ENCODE measurements around the gene PIGU. TPM values are rescaled to one million over a fixed set of nuclear protein-coding genes. Genes with fewer than 3 reads are reported as not detected.
"Not testable (repeated sequence)": the region's sequence is repeated elsewhere in the genome, so short reads cannot be mapped to it uniquely, and the experiment has no call there.

Gene PIGU
- total RNA-seq, 1 donor from 2014 or later, result 24.4 TPM

- DNase-seq (ENCODE audit: low read depth), result no peak
Measured at GRCh38 chr20:34663213-34663943, 13.5 kb downstream of the PIGU start.

GRCh38 chr20:34661811-34662210, 15.1 kb downstream of the PIGU start:
- DNase-seq (ENCODE audit: low read depth), result not testable (repeated sequence)

GRCh38 chr20:34658654-34659053, 18.2 kb downstream of the PIGU start:
- DNase-seq (ENCODE audit: low read depth), result not testable (repeated sequence)

GRCh38 chr20:34654207-34654744, 22.6 kb downstream of the PIGU start:
- DNase-seq (ENCODE audit: low read depth), result no peak

- no peak for DNase-seq (ENCODE audit: low read depth)
Measured at GRCh38 chr20:34651200-34651599, 25.7 kb downstream of the PIGU start.

GRCh38 chr20:34647737-34648136, 29.2 kb downstream of the PIGU start:
- DNase-seq (ENCODE audit: low read depth), result no peak

GRCh38 chr20:34644951-34645350, 31.9 kb downstream of the PIGU start:
- DNase-seq (ENCODE audit: low read depth), result no peak

GRCh38 chr20:34644345-34644744, 32.5 kb downstream of the PIGU start:
- no peak for DNase-seq (ENCODE audit: low read depth)

GRCh38 chr20:34643928-34644327, 33.0 kb downstream of the PIGU start:
- DNase-seq (ENCODE audit: low read depth), result peak; percentile 14

- DNase-seq (ENCODE audit: low read depth), result peak; percentile 36
Measured at GRCh38 chr20:34642009-34642408, 34.9 kb downstream of the PIGU start.

GRCh38 chr20:34639755-34640222, 37.1 kb downstream of the PIGU start:
- DNase-seq (ENCODE audit: low read depth), result peak; percentile 65

- no peak for DNase-seq (ENCODE audit: low read depth)
Measured at GRCh38 chr20:34638532-34638931, 38.4 kb downstream of the PIGU start.

- no peak for DNase-seq (ENCODE audit: low read depth)
Measured at GRCh38 chr20:34638039-34638292, 38.9 kb downstream of the PIGU start.

- peak; percentile 60 for DNase-seq (ENCODE audit: low read depth)
Measured at GRCh38 chr20:34637245-34638038, 39.5 kb downstream of the PIGU start.

- no peak for DNase-seq (ENCODE audit: low read depth)
Measured at GRCh38 chr20:34636648-34637047, 40.2 kb downstream of the PIGU start.

GRCh38 chr20:34634392-34634791, 42.5 kb downstream of the PIGU start:
- no peak for DNase-seq (ENCODE audit: low read depth)

GRCh38 chr20:34632870-34633452, 43.9 kb downstream of the PIGU start:
- DNase-seq (ENCODE audit: low read depth), result no peak

- DNase-seq (ENCODE audit: low read depth), result no peak
Measured at GRCh38 chr20:34629904-34630303, 47.0 kb downstream of the PIGU start.

GRCh38 chr20:34629342-34629741, 47.5 kb downstream of the PIGU start:
- no peak for DNase-seq (ENCODE audit: low read depth)

GRCh38 chr20:34628026-34628425, 48.9 kb downstream of the PIGU start:
- DNase-seq (ENCODE audit: low read depth), result no peak

- DNase-seq (ENCODE audit: low read depth), result no peak
Measured at GRCh38 chr20:34627458-34627857, 49.4 kb downstream of the PIGU start.

- DNase-seq (ENCODE audit: low read depth), result no peak
Measured at GRCh38 chr20:34626992-34627391, 49.9 kb downstream of the PIGU start.

Data from myocyte (in vitro differentiated cells).